H1 (cell line): ENCODE measurements around the gene ADNP. TPM values are rescaled to one million over a fixed set of nuclear protein-coding genes. Genes with fewer than 3 reads are reported as not detected.

Experiments used
- CTCF ChIA-PET: fragments of 300-600 bp; sonication (Branson Sonifier 250); formaldehyde crosslinking; loops from one replicate; lab custom pipeline; 2021; ENCODE audit not compliant: partially characterized antibody; lab: Charles Lee
- POLR2A ChIA-PET: fragments of 300-600 bp; sonication (Branson Sonifier 250); formaldehyde crosslinking; loops from one replicate; lab custom pipeline; 2021; ENCODE audit warnings: inconsistent platforms; ENCODE audit not compliant: partially characterized antibody; lab: Charles Lee
- DNase-seq, 2 experiments: peaks; one replicate each; pipeline versions ENCODE4 v3.0.0 to v3.0.0-alpha.2; 2010 to 2022; ENCODE audit warnings: low spot score in 2 of 2, low read depth in 1 of 2, mixed read lengths in 1 of 2
- FAIRE-seq: peaks from 2 replicates; lab custom pipeline; 2011; peaks lifted over from hg19 to GRCh38; lab: Jason Lieb, UNC
- H2AFZ ChIP-seq: 2 replicates; pipeline ENCODE4 v1.8.1; 2012; ENCODE audit warnings: low read length, inconsistent platforms
- H2AK5ac ChIP-seq: 2 replicates; pipeline ENCODE4 v1.6.1; 2013; ENCODE audit warnings: low read depth, low read length
- H2BK120ac ChIP-seq: replicated peaks from 2 replicates; pipeline ENCODE3; 2013; ENCODE audit warnings: low read depth, low read length, inconsistent platforms
- H2BK12ac ChIP-seq: 2 replicates; pipeline ENCODE4 v1.6.1; 2013; ENCODE audit warnings: low read depth, low read length
- H2BK15ac ChIP-seq: 2 replicates; pipeline ENCODE4 v1.6.1; 2013; ENCODE audit warnings: low read length
- H2BK20ac ChIP-seq: 2 replicates; pipeline ENCODE4 v1.6.1; 2013; ENCODE audit warnings: low read length
- H2BK5ac ChIP-seq: 2 replicates; pipeline ENCODE4 v1.6.1; 2013; ENCODE audit warnings: low read depth, low read length
- H3K14ac ChIP-seq: 2 replicates; pipeline ENCODE4 v1.6.1; 2013; ENCODE audit warnings: inconsistent platforms; ENCODE audit not compliant: insufficient read length
- H3K18ac ChIP-seq: 2 replicates; pipeline ENCODE4 v1.6.1; 2013; ENCODE audit warnings: low read length; ENCODE audit errors: extremely low read depth
- H3K23ac ChIP-seq: 2 replicates; pipeline ENCODE4 v1.6.1; 2013; ENCODE audit warnings: inconsistent platforms; ENCODE audit not compliant: insufficient read length
- H3K23me2 ChIP-seq: 2 replicates; pipeline ENCODE4 v1.6.1; 2013; ENCODE audit warnings: low read depth, low read length
- H3K27ac ChIP-seq: 2 replicates; pipeline ENCODE4 v1.6.1; 2011; ENCODE audit warnings: low read depth, low read length, inconsistent platforms
- H3K27me3 ChIP-seq, 4 experiments: replicated peaks in 1 of 4; 1 replicate in 1 of 4; 2 replicates in 3 of 4; pipeline versions ENCODE4 v1.6.1 to v1.8.1; 2011 to 2013; ENCODE audit warnings: low read length in 3 of 4, mild to moderate bottlenecking in 3 of 4, inconsistent platforms in 2 of 4, mixed read lengths in 2 of 4, moderate library complexity in 1 of 4; ENCODE audit not compliant: control insufficient read depth in 3 of 4, insufficient read depth in 3 of 4; ENCODE audit errors: extremely low read depth in 1 of 4
- H3K36me3 ChIP-seq, 4 experiments: 2 replicates each; pipeline versions ENCODE4 v1.6.1 to v1.8.1; 2011 to 2013; ENCODE audit warnings: mild to moderate bottlenecking in 4 of 4, low read length in 3 of 4, moderate library complexity in 2 of 4, control low read depth in 1 of 4, inconsistent platforms in 1 of 4; ENCODE audit not compliant: insufficient read depth in 4 of 4, control insufficient read depth in 2 of 4
- H3K4ac ChIP-seq: replicated peaks from 2 replicates; pipeline ENCODE3; 2013; ENCODE audit warnings: low read length, low read depth, mixed read lengths, inconsistent platforms; ENCODE audit not compliant: insufficient read length
- H3K4me1 ChIP-seq, 4 experiments: replicated peaks in 1 of 4; 1 replicate in 1 of 4; 2 replicates in 3 of 4; pipeline versions ENCODE4 v1.6.1 to v1.8.1; 2011 to 2013; ENCODE audit warnings: low read length in 3 of 4, inconsistent platforms in 2 of 4, mixed read lengths in 1 of 4; ENCODE audit not compliant: insufficient read depth in 4 of 4, control insufficient read depth in 3 of 4
- H3K4me2 ChIP-seq, 2 experiments: 2 replicates each; pipeline versions ENCODE4 v1.6.1 to v1.8.1; 2011 to 2013; ENCODE audit warnings: low read depth in 2 of 2, low read length in 2 of 2, control low read depth in 1 of 2, inconsistent platforms in 1 of 2, mild to moderate bottlenecking in 1 of 2; ENCODE audit not compliant: insufficient read depth in 1 of 2
- H3K4me3 ChIP-seq, 4 experiments: fragments of 200-600, 300-600 bp in 1 of 4; sonication (generic), shearing (Covaris generic), sonication (Bioruptor Twin) in 1 of 4; 2 replicates each; pipeline versions ENCODE4 v1.5.1 to v1.8.1; 2011 to 2016; ENCODE audit warnings: low read length in 4 of 4, low read depth in 3 of 4, control low read depth in 2 of 4, inconsistent platforms in 2 of 4, mild to moderate bottlenecking in 2 of 4, mixed read lengths in 1 of 4, moderate library complexity in 1 of 4; ENCODE audit not compliant: insufficient read depth in 2 of 4; ENCODE audit errors: extremely low read depth in 1 of 4
- H3K56ac ChIP-seq: replicated peaks from 2 replicates; pipeline ENCODE3; 2013; ENCODE audit warnings: low read depth, mild to moderate bottlenecking, mixed read lengths, low read length, inconsistent platforms; ENCODE audit not compliant: insufficient read length
- H3K79me1 ChIP-seq: 2 replicates; pipeline ENCODE4 v1.6.1; 2013; ENCODE audit warnings: low read depth, low read length, control low read depth
- H3K79me2 ChIP-seq, 2 experiments: 2 replicates each; pipeline versions ENCODE4 v1.6.1 to v1.8.1; 2012 to 2013; ENCODE audit warnings: low read length in 2 of 2, mild to moderate bottlenecking in 2 of 2, inconsistent platforms in 1 of 2; ENCODE audit not compliant: insufficient read depth in 2 of 2, control insufficient read depth in 1 of 2
- H3K9ac ChIP-seq, 4 experiments: replicated peaks in 1 of 4; 1 replicate in 1 of 4; 2 replicates in 3 of 4; pipeline versions ENCODE4 v1.6.1 to v1.8.1; 2011 to 2013; ENCODE audit warnings: low read depth in 3 of 4, low read length in 3 of 4, control low read depth in 2 of 4, mild to moderate bottlenecking in 2 of 4, moderate library complexity in 2 of 4, inconsistent platforms in 1 of 4; ENCODE audit errors: extremely low read depth in 1 of 4
- H3K9me3 ChIP-seq, 2 experiments: 2 replicates each; pipeline versions ENCODE4 v1.6.1 to v1.8.1; 2012 to 2013; ENCODE audit warnings: mild to moderate bottlenecking in 2 of 2, moderate library complexity in 2 of 2, control low read depth in 1 of 2, inconsistent platforms in 1 of 2, low read depth in 1 of 2, low read length in 1 of 2, mixed read lengths in 1 of 2; ENCODE audit not compliant: insufficient read depth in 2 of 2
- H4K20me1 ChIP-seq, 2 experiments: replicated peaks in 1 of 2; 2 replicates each; pipeline versions ENCODE3 to v1.8.1; 2011 to 2013; ENCODE audit warnings: inconsistent platforms in 2 of 2, low read length in 2 of 2, mild to moderate bottlenecking in 1 of 2; ENCODE audit not compliant: insufficient read depth in 2 of 2, control insufficient read depth in 1 of 2
- H4K5ac ChIP-seq: 2 replicates; pipeline ENCODE4 v1.6.1; 2013; ENCODE audit warnings: low read length, low read depth, mixed read lengths, inconsistent platforms; ENCODE audit not compliant: insufficient read length
- H4K8ac ChIP-seq: 2 replicates; pipeline ENCODE4 v1.8.0; 2013; ENCODE audit warnings: mild to moderate bottlenecking, moderate library complexity, low read length, inconsistent platforms; ENCODE audit not compliant: insufficient read depth; ENCODE audit errors: extremely low read depth
- H4K91ac ChIP-seq: replicated peaks from 2 replicates; pipeline ENCODE3; 2013; ENCODE audit warnings: low read length, mixed read lengths, inconsistent platforms; ENCODE audit not compliant: insufficient read length
- CHD2 ChIP-seq: IDR thresholded peaks from 2 replicates; pipeline ENCODE4 v1.6.1; 2012; ENCODE audit warnings: low read length, improper control_type of control experiment
- FOSL1 ChIP-seq: IDR thresholded peaks from 2 replicates; pipeline ENCODE4 v1.6.1; 2011; ENCODE audit warnings: mild to moderate bottlenecking, low read depth, low read length, moderate library complexity; ENCODE audit not compliant: insufficient read depth
- KDM1A ChIP-seq: fragments of 200-600, 300-600 bp; sonication (generic); IDR thresholded peaks from 2 replicates; pipeline ENCODE4 v1.7.1; 2016; ENCODE audit warnings: mild to moderate bottlenecking, low read length, borderline replicate concordance
- POLR2AphosphoS5 ChIP-seq: IDR thresholded peaks from 2 replicates; pipeline ENCODE4 v1.6.1; 2011; ENCODE audit warnings: low read depth, low read length
- RNF2 ChIP-seq: fragments of 200-900, 300-1000 bp; sonication (generic); IDR thresholded peaks from 2 replicates; pipeline ENCODE4 v1.7.1; 2016; ENCODE audit warnings: borderline replicate concordance, low read depth, mild to moderate bottlenecking, antibody characterized with exemption, low read length; ENCODE audit not compliant: poor library complexity, severe bottlenecking; ENCODE audit errors: missing control alignments
- SUZ12 ChIP-seq: fragments of 200-600 bp; sonication (generic); IDR thresholded peaks from 2 replicates; pipeline ENCODE4 v1.6.1; 2012; ENCODE audit warnings: mild to moderate bottlenecking, inconsistent platforms, low read length, moderate library complexity, mixed read lengths
- ZNF274 ChIP-seq: IDR thresholded peaks from 2 replicates; pipeline ENCODE4 v1.7.0; 2012; ENCODE audit warnings: low read length, borderline replicate concordance; ENCODE audit errors: extremely low read depth
- WGBS, 2 experiments: shearing (Covaris generic) in 1 of 2; methylation state at CpG; one replicate each; pipeline versions ENCODE4 v1.1.6 to v1.1.7; 2013 to 2015; ENCODE audit warnings: low lambda C conversion rate in 2 of 2, mixed read lengths in 2 of 2, inconsistent platforms in 1 of 2, low coverage in 1 of 2, missing lambda C conversion rate in 1 of 2; ENCODE audit not compliant: insufficient replicate concordance in 2 of 2, insufficient coverage in 1 of 2, insufficient read length in 1 of 2; ENCODE audit errors: extremely low coverage in 1 of 2, missing lambda C conversion rate in 1 of 2; 5-methylcytosine and 5-hydroxymethylcytosine counted together
- polyA plus RNA-seq, 7 experiments: library from polyadenylated mRNA; depleted of rRNA in 3 of 7; stranded (reverse) in 5 of 7; unstranded in 2 of 7; fragments of >200 nt in 5 of 7; fragments of 200-250 nt in 2 of 7; gene quantifications; 1 replicate in 5 of 7; 2 replicates in 1 of 7; 4 replicates in 1 of 7; pipeline versions ENCODE4 v1.2.1 to v1.2.3, GENCODE V29; 2011 to 2013; ENCODE audit warnings: missing spikeins in 2 of 7, mixed read lengths in 2 of 7
- total RNA-seq: library from RNA; stranded (reverse); fragmentation: NEBNext Ultra II Directional; extraction: Animal tissue kit (Norgen Biotek cat#: 25700); gene quantifications from 2 replicates; pipeline ENCODE4 v1.2.1, GENCODE V29; 2021
- TF ChIP-seq, protein P1 (sequence below): IDR thresholded peaks from 2 replicates; pipeline ENCODE4 v1.6.1; 2011; ENCODE audit warnings: low read depth, mild to moderate bottlenecking, low read length; ENCODE audit not compliant: insufficient read depth

Gene ADNP
- total and polyA plus RNA-seq, 2 of the 8 experiments (the other 6 are each of a cell fraction or from before 2014, with no cell fraction given) = 31.6 to 123 TPM

DNA sequence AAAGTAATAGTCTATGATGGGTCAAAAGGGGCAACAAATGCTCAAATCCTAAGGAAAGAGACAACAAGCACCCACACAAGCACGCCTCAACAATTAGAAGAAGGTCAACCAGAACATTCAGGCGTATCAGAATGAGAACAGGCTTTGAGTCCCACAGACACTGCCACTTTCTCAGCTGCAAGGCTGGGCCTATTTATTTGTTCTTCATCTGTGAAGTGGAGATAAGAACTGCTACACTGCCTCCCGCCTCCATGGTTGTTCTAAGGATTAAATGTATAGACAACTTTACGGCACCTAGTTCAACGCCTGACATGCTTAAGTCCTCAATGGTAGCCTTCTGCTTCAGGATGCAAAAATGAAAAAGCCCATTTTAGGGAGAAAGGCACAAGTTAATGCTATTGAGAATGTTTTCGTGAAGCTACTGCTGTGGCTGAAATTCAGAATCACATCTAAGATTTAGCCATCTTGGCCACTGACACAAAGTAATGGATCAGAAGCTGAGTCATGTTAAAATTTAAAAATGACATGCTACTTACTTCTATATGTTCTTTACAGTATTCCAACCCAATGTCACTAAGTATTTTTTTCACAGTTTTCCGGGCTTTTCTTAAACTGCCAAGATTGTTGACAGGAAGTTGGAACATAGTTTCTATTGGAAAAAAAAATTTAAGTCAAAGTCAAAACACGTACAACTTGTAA lies 27.7 kb downstream of the ADNP start:
- Histone ChIP-seq H3K9ac (no peak overlapping the region), H3K4me3 (no peak overlapping the region), H2BK5ac (no peak overlapping the region), H3K79me1 (peaks cover 3% of the 10 kb centered on the region), H2AK5ac (no peak overlapping the region), H3K4me2 (no peak overlapping the region), H3K18ac (no peak overlapping the region), H4K91ac (no peak overlapping the region), H4K8ac (no peak overlapping the region), H3K9me3 (no peaks in the 10 kb centered on the region), H3K4ac (no peak overlapping the region), H3K79me2 (peaks cover 25 to 99% of the 10 kb centered on the region in 2 experiments), H2BK15ac (no peak overlapping the region), H3K4me1 (0 out of 7 replicates have a peak, but pooled peaks cover 0 to 2% (median 0%) of the 10 kb centered on the region in 4 experiments), H3K23ac (no peak overlapping the region), H3K56ac (no peak overlapping the region), H3K36me3 (peaks cover 18 to 66% (median 43%) of the 10 kb centered on the region in 4 experiments), H4K5ac (no peak overlapping the region), H3K27ac (no peak overlapping the region), H2BK120ac (no peak overlapping the region), H3K23me2 (no peaks in the 10 kb centered on the region), H3K14ac (no peak overlapping the region), H3K27me3 (no peaks in the 10 kb centered on the region), H2BK20ac (no peak overlapping the region), H2AFZ (no peak overlapping the region), H2BK12ac (no peak overlapping the region), H4K20me1 (peaks cover 23 to 31% of the 10 kb centered on the region in 2 experiments)
- ChIA-PET POLR2A (interaction anchor here (0.8 to 1.1 kb wide), 4 partner anchors 10 to 28 kb away, joined by 3 to 5 read pairs (median 4); partner anchors contain the start of gene ADNP), CTCF (interaction anchor here (0.9 to 1.2 kb wide), 3 partner anchors 20 to 109 kb away, joined by 3 read pairs; partner anchors contain the start of gene BCAS4)
- no peak for TF ChIP-seq FOSL1
- no peak for TF ChIP-seq CHD2
- no peak for TF ChIP-seq POLR2AphosphoS5
- no peak for TF ChIP-seq KDM1A
- TF ChIP-seq RNF2 = no peak
- TF ChIP-seq, protein P1, sequence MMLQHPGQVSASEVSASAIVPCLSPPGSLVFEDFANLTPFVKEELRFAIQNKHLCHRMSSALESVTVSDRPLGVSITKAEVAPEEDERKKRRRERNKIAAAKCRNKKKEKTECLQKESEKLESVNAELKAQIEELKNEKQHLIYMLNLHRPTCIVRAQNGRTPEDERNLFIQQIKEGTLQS = no peak
- TF ChIP-seq ZNF274 = no peak
- no peak for TF ChIP-seq SUZ12
- DNase-seq (no peak), FAIRE-seq (no peak)
- WGBS, 2 experiments = 88% methylated on average over 8 of the region's 8 CpGs; no CpG with 5 or more reads in 1 of the 2 experiments
